HCT116 (cell line): ENCODE data around the gene CALD1.

Experiments used
- CTCF ChIP-seq, 3 experiments: fragments of 200-600 bp in 1 of 3; sonication (generic) in 1 of 3; IDR thresholded peaks in 2 of 3; conservative IDR thresholded peaks in 1 of 3; 2 replicates each; pipeline ENCODE4 v1.5.1; 2012 to 2017; ENCODE audit warnings: low read depth in 2 of 3, low read length in 2 of 3, antibody characterized with exemption in 1 of 3, borderline replicate concordance in 1 of 3, control low read depth in 1 of 3, mild to moderate bottlenecking in 1 of 3, mixed read lengths in 1 of 3, mixed run types in 1 of 3, moderate library complexity in 1 of 3; ENCODE audit not compliant: insufficient read depth in 1 of 3
- EGR1 ChIP-seq: IDR thresholded peaks from 2 replicates; pipeline ENCODE4 v1.6.1; 2012; ENCODE audit warnings: low read depth
- EZH2 ChIP-seq: fragments of 200-600 bp; sonication (generic); IDR thresholded peaks from 2 replicates; pipeline ENCODE4 v1.6.1; 2017; ENCODE audit warnings: antibody characterized with exemption, mixed run types
- POLR2A ChIP-seq: IDR thresholded peaks from 2 replicates; pipeline ENCODE4 v1.7.0; 2011; ENCODE audit warnings: borderline replicate concordance; ENCODE audit not compliant: insufficient read depth, insufficient read length; ENCODE audit errors: extremely low read depth
- RAD21 ChIP-seq: IDR thresholded peaks from 2 replicates; pipeline ENCODE4 v1.6.1; 2012; ENCODE audit warnings: low read depth, mild to moderate bottlenecking
- SP1 ChIP-seq: IDR thresholded peaks from 2 replicates; pipeline ENCODE4 v1.6.1; 2012; ENCODE audit warnings: low read depth
- YY1 ChIP-seq: IDR thresholded peaks from 2 replicates; pipeline ENCODE4 v1.6.1; 2011; ENCODE audit warnings: low read length, low read depth, moderate library complexity, mild to moderate bottlenecking; ENCODE audit not compliant: insufficient replicate concordance; ENCODE audit errors: extremely low read depth
- ZFX ChIP-seq: fragments of 450-650 bp; IDR thresholded peaks from 2 replicates; pipeline ENCODE4 v1.6.1; 2017

- TF ChIP-seq POLR2A = no peak
- no peak for TF ChIP-seq RAD21
- no peak for TF ChIP-seq EGR1
- no peak for TF ChIP-seq CTCF (IDR thresholded peaks at IDR 0.05 in 2 of 3, conservative IDR thresholded peaks at IDR 0.05 in 1 of 3; ENCODE audit: borderline replicate concordance in 1 of 3, insufficient read depth in 1 of 3, low read depth in 2 of 3, low read length in 2 of 3)
- TF ChIP-seq EZH2 = no peak
- no peak for TF ChIP-seq ZFX
- TF ChIP-seq SP1 = no peak
- TF ChIP-seq YY1 = no peak
Measured at GRCh38 chr7:134875867-134876266, 96.4 kb downstream of the CALD1 start.
